ENCODE measurements around the gene RYR2.
"Not testable (repeated sequence)": the region's sequence is repeated elsewhere in the genome, so short reads cannot be mapped to it uniquely, and the experiment has no call there.

The RYR2 gene

DNA sequence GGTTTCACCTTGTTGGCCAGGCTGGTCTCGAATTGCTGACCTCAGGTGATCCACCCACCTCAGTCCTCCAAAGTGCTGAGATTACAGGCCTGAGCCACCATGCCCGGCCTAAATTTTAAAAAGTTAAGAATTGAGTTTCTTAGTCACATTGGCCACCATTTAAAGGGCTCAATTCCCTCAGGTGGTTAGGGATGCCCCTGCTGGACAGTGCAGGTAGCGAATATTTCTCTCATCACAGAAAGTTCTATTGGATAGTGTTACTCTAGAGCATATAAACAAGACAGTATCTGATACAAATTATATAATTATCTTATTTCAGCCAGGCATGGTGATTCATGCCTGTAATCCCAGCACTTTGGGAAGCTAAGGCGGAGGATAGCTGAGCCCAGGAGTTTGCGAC is 528.5 kb downstream of the RYR2 start:
- no peak for DNase-seq
- Histone ChIP-seq H3K27ac (ENCODE audit: insufficient read depth, low read length, poor library complexity, severe bottlenecking) (no peak overlapping the region), H3K9me3 (ENCODE audit: control insufficient read depth, low read length) (no peaks in the 10 kb centered on the region)

DNA sequence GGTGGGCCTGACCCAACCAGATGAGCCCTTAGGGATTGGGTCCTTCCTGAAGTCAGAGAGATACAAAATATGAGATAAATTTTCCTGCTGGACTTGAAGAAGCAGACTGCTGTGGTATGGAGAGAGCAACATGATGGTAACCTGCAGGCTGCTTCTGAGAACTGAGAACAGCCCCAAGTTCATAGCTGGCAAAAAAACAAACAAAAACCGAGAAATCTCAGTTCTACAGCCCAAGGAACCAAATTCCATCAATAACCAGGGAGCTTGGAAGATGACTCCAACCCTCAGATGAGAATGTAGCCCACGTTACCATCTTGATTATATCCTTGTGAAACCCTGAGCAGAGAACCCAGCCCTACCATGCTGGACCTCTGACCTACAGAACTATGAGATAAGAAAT is 532.6 kb downstream of the RYR2 start:
- Histone ChIP-seq H3K27ac (ENCODE audit: insufficient read depth, low read length, poor library complexity, severe bottlenecking) (no peak overlapping the region), H3K4me3 (ENCODE audit: insufficient read depth, low read depth, low read length, poor library complexity, severe bottlenecking) (no peak overlapping the region), H3K27me3 (replicated peaks; ENCODE audit: control insufficient read depth, insufficient read depth, low read length, poor library complexity, severe bottlenecking) (no peaks in the 10 kb centered on the region), H3K4me1 (ENCODE audit: control insufficient read depth, insufficient read depth, low read length, poor library complexity, severe bottlenecking) (no peaks in the 10 kb centered on the region), H3K36me3 (ENCODE audit: control insufficient read depth, insufficient read depth, low read length) (no peaks in the 10 kb centered on the region), H3K9me3 (ENCODE audit: control insufficient read depth, low read length) (no peaks in the 10 kb centered on the region)
- DNase-seq = no peak

More for the DNA sequence above, 528.5 kb downstream of the RYR2 start:
- Histone ChIP-seq H3K36me3 (ENCODE audit: control insufficient read depth, insufficient read depth, low read length) (no peaks in the 10 kb centered on the region), H3K4me3 (ENCODE audit: insufficient read depth, low read depth, low read length, poor library complexity, severe bottlenecking) (no peak overlapping the region), H3K27me3 (replicated peaks; ENCODE audit: control insufficient read depth, insufficient read depth, low read length, poor library complexity, severe bottlenecking) (no peaks in the 10 kb centered on the region), H3K4me1 (ENCODE audit: control insufficient read depth, insufficient read depth, low read length, poor library complexity, severe bottlenecking) (no peaks in the 10 kb centered on the region)

DNA sequence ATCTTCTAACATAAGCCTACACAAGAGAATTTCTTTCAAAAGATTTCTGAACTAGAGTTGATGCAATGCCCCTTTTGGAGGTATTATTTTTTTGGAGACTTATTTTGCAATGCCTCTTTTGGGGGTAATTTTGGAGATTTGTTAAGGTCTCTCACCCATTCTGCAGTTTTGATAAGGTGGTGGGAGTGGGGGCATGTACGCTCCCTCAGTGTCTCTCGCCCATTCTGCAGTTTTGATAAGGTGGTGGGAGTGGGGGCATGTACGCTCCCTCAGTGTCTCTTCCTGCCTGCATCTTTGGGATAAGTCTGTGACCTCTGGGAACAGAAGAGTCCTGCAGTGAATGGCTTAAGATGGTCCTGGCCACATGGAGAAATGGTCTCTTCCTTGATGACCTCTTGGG is 536.6 kb downstream of the RYR2 start:
- no peak for DNase-seq
- Histone ChIP-seq H3K4me3 (ENCODE audit: insufficient read depth, low read depth, low read length, poor library complexity, severe bottlenecking) (no peak overlapping the region), H3K36me3 (ENCODE audit: control insufficient read depth, insufficient read depth, low read length) (no peaks in the 10 kb centered on the region), H3K9me3 (ENCODE audit: control insufficient read depth, low read length) (no peaks in the 10 kb centered on the region), H3K4me1 (ENCODE audit: control insufficient read depth, insufficient read depth, low read length, poor library complexity, severe bottlenecking) (no peaks in the 10 kb centered on the region), H3K27me3 (replicated peaks; ENCODE audit: control insufficient read depth, insufficient read depth, low read length, poor library complexity, severe bottlenecking) (no peaks in the 10 kb centered on the region), H3K27ac (ENCODE audit: insufficient read depth, low read length, poor library complexity, severe bottlenecking) (no peak overlapping the region)

DNA sequence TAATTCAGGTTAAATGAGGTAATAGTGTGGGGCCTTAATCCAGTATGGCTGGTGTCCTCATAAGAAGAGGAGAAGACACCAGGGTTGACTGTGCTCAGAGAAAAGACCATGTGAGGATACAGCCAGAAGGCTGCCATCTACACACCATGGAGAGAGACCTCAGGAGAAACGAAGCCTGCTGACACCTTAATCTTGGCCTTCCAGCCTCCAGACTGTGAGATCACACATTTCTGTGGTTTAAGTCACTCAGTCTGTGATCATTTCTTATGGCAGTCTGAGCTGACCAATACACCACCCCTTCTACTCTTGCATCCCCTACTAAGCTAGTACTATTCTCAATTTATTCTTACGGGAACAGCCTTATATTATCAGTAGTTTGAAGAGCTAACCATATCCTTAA is 538.7 kb downstream of the RYR2 start:
- no peak for DNase-seq
- no peak overlapping the region for H3K27ac ChIP-seq (ENCODE audit: insufficient read depth, low read length, poor library complexity, severe bottlenecking)
- no peak overlapping the region for H3K4me3 ChIP-seq (ENCODE audit: insufficient read depth, low read depth, low read length, poor library complexity, severe bottlenecking)
- H3K9me3 ChIP-seq (ENCODE audit: control insufficient read depth, low read length) = no peaks in the 10 kb centered on the region
- H3K27me3 ChIP-seq (replicated peaks; ENCODE audit: control insufficient read depth, insufficient read depth, low read length, poor library complexity, severe bottlenecking) = no peaks in the 10 kb centered on the region
- no peaks in the 10 kb centered on the region for H3K4me1 ChIP-seq (ENCODE audit: control insufficient read depth, insufficient read depth, low read length, poor library complexity, severe bottlenecking)
- no peaks in the 10 kb centered on the region for H3K36me3 ChIP-seq (ENCODE audit: control insufficient read depth, insufficient read depth, low read length)

DNA sequence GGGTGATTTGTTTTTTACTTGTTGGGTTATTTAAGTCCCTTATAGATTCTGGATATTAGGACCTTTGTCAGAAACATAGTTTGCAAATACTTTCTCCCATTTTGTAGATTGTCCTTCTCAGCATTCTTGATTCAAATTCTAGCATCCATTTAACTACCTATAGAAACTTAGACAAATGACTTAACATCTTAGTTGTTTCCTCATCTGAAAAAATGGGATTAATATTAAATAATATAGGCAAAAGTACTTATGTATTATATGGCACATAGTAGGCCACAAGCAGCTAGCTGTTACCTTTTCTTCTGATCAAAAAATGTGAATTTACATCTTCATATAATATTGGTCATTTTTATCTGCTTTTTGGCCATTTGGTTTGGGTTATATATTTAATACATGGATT is 541.3 kb downstream of the RYR2 start:
- H3K4me3 ChIP-seq (ENCODE audit: insufficient read depth, low read depth, low read length, poor library complexity, severe bottlenecking) = no peak overlapping the region
- H3K36me3 ChIP-seq (ENCODE audit: control insufficient read depth, insufficient read depth, low read length) = no peaks in the 10 kb centered on the region
- no peak overlapping the region for H3K27ac ChIP-seq (ENCODE audit: insufficient read depth, low read length, poor library complexity, severe bottlenecking)
- no peaks in the 10 kb centered on the region for H3K4me1 ChIP-seq (ENCODE audit: control insufficient read depth, insufficient read depth, low read length, poor library complexity, severe bottlenecking)
- H3K27me3 ChIP-seq (replicated peaks; ENCODE audit: control insufficient read depth, insufficient read depth, low read length, poor library complexity, severe bottlenecking) = no peaks in the 10 kb centered on the region
- no peaks in the 10 kb centered on the region for H3K9me3 ChIP-seq (ENCODE audit: control insufficient read depth, low read length)
- DNase-seq = no peak

DNA sequence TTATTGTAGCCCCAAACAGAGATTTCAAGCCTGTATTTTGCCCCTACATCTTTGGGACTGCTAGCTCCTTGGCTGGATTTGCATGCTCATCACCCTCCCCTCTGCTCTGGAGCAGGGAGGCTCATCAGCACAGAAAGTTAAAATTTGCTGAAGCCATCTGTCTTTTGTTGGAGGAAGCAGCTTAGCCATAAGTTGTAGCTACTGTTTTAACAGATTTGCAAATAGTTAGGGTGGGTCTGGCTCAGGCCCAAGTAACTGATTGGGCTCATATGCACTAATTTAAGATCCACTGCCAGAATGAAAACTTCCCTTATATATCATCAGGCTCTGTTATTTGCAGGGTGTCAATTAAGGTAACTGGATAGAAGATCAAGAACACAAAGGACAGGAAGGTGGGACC is 541.8 kb downstream of the RYR2 start:
- no peaks in the 10 kb centered on the region for H3K36me3 ChIP-seq (ENCODE audit: control insufficient read depth, insufficient read depth, low read length)
- H3K4me1 ChIP-seq (ENCODE audit: control insufficient read depth, insufficient read depth, low read length, poor library complexity, severe bottlenecking) = no peaks in the 10 kb centered on the region
- no peaks in the 10 kb centered on the region for H3K27me3 ChIP-seq (replicated peaks; ENCODE audit: control insufficient read depth, insufficient read depth, low read length, poor library complexity, severe bottlenecking)
- H3K27ac ChIP-seq (ENCODE audit: insufficient read depth, low read length, poor library complexity, severe bottlenecking) = no peak overlapping the region
- DNase-seq = no peak
- H3K9me3 ChIP-seq (ENCODE audit: control insufficient read depth, low read length) = no peaks in the 10 kb centered on the region
- no peak overlapping the region for H3K4me3 ChIP-seq (ENCODE audit: insufficient read depth, low read depth, low read length, poor library complexity, severe bottlenecking)

DNA sequence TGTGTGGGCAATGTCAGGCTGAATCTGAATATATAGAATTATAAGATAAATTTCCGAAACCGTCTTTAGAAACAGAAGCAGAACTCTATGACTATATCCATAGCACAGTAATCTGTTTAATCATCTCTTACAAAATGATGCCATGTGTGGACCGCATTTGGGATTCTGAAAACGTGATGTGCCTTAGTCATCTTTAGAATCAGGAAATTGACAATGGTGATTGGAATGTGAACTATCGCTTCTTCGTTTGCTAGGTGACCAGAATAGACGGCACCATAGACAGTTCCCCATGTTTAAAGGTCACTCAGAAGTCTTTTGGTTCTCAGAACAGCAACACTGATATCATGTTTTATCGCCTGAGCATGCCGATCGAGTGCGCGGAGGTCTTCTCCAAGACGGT is 548.4 kb downstream of the RYR2 start:
- no peak overlapping the region for H3K4me3 ChIP-seq (ENCODE audit: insufficient read depth, low read depth, low read length, poor library complexity, severe bottlenecking)
- DNase-seq = no peak
- no peaks in the 10 kb centered on the region for H3K27me3 ChIP-seq (replicated peaks; ENCODE audit: control insufficient read depth, insufficient read depth, low read length, poor library complexity, severe bottlenecking)
- no peak overlapping the region for H3K27ac ChIP-seq (ENCODE audit: insufficient read depth, low read length, poor library complexity, severe bottlenecking)
- no peaks in the 10 kb centered on the region for H3K36me3 ChIP-seq (ENCODE audit: control insufficient read depth, insufficient read depth, low read length)
- no peaks in the 10 kb centered on the region for H3K4me1 ChIP-seq (ENCODE audit: control insufficient read depth, insufficient read depth, low read length, poor library complexity, severe bottlenecking)
- H3K9me3 ChIP-seq (ENCODE audit: control insufficient read depth, low read length) = no peaks in the 10 kb centered on the region

DNA sequence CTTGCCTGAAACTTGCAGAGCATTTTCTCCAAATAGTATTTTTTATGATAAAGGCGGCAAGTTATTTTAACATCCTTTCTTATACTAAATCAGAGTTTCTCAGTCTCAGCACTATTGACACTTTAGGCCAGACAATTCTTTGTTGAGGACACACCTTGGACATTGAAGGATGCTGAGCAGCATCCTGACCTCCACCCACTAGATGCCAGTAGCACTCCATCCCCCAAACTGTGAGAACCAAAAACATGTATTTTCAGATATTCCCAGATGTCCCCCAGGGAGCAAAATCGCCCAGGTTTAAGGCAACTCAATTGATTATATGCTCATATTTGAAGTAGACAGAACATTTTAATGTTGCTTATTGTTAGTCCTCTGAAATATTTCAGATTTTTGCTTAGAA is 549.4 kb downstream of the RYR2 start:
- Histone ChIP-seq H3K4me3 (ENCODE audit: insufficient read depth, low read depth, low read length, poor library complexity, severe bottlenecking) (no peak overlapping the region), H3K9me3 (ENCODE audit: control insufficient read depth, low read length) (no peaks in the 10 kb centered on the region), H3K27ac (ENCODE audit: insufficient read depth, low read length, poor library complexity, severe bottlenecking) (no peak overlapping the region), H3K36me3 (ENCODE audit: control insufficient read depth, insufficient read depth, low read length) (no peaks in the 10 kb centered on the region), H3K4me1 (ENCODE audit: control insufficient read depth, insufficient read depth, low read length, poor library complexity, severe bottlenecking) (no peaks in the 10 kb centered on the region), H3K27me3 (replicated peaks; ENCODE audit: control insufficient read depth, insufficient read depth, low read length, poor library complexity, severe bottlenecking) (no peaks in the 10 kb centered on the region)
- DNase-seq = no peak

DNA sequence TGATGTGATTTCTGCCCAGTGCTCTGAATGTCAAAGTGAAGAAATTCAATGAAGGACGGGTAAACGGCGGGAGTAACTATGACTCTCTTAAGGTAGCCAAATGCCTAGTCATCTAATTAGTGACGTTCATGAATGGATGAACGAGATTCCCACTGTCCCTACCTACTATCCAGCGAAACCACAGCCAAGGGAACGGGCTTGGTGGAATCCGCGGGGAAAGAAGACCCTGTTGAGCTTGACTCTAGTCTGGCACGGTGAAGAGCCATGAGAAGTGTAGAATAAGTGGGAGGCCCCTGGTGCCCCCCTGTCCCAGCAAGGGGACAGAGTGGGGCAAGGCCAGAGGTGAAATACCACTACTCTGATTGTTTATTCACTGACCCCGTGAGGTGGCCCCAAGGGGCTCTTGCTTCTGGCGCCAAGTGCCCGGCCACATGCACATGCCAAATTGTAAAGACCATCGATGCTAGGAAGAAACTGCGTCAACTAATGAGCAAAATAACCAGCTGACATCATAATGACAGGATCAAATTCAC is 561.1 kb downstream of the RYR2 start:
- DNase-seq; H3K27me3 ChIP-seq (replicated peaks; ENCODE audit: control insufficient read depth, insufficient read depth, low read length, poor library complexity, severe bottlenecking): not testable (repeated sequence)

DNA sequence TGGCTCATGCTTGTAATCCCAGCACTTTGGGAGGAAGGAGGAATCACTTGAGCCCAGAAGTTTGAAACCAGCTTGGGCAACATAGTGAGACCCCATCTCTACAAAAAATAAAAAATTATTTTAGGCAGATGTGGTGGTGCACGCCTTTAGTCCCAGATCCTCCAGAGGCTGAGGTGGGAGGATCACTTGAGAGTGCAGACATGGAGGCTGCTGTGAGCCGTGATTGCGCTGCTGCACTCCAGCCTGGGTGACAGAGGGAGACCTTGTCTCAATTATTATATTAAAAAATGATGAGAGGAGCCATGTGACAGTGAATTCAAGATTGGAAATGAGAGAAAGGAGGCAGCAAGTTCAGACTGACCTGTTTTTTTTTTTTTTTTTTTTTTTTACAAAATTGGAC is 566.4 kb downstream of the RYR2 start:
- H3K27ac ChIP-seq (ENCODE audit: insufficient read depth, low read length, poor library complexity, severe bottlenecking) = no peak overlapping the region
- no peaks in the 10 kb centered on the region for H3K4me1 ChIP-seq (ENCODE audit: control insufficient read depth, insufficient read depth, low read length, poor library complexity, severe bottlenecking)
- H3K9me3 ChIP-seq (ENCODE audit: control insufficient read depth, low read length) = no peaks in the 10 kb centered on the region
- no peak overlapping the region for H3K4me3 ChIP-seq (ENCODE audit: insufficient read depth, low read depth, low read length, poor library complexity, severe bottlenecking)
- no peak for DNase-seq
- H3K36me3 ChIP-seq (ENCODE audit: control insufficient read depth, insufficient read depth, low read length) = no peaks in the 10 kb centered on the region
- no peaks in the 10 kb centered on the region for H3K27me3 ChIP-seq (replicated peaks; ENCODE audit: control insufficient read depth, insufficient read depth, low read length, poor library complexity, severe bottlenecking)

More for the DNA sequence above, 561.1 kb downstream of the RYR2 start:
- not testable (repeated sequence) for H3K36me3 ChIP-seq (ENCODE audit: control insufficient read depth, insufficient read depth, low read length); H3K9me3 ChIP-seq (ENCODE audit: control insufficient read depth, low read length); H3K4me3 ChIP-seq (ENCODE audit: insufficient read depth, low read depth, low read length, poor library complexity, severe bottlenecking); H3K27ac ChIP-seq (ENCODE audit: insufficient read depth, low read length, poor library complexity, severe bottlenecking); H3K4me1 ChIP-seq (ENCODE audit: control insufficient read depth, insufficient read depth, low read length, poor library complexity, severe bottlenecking)

DNA sequence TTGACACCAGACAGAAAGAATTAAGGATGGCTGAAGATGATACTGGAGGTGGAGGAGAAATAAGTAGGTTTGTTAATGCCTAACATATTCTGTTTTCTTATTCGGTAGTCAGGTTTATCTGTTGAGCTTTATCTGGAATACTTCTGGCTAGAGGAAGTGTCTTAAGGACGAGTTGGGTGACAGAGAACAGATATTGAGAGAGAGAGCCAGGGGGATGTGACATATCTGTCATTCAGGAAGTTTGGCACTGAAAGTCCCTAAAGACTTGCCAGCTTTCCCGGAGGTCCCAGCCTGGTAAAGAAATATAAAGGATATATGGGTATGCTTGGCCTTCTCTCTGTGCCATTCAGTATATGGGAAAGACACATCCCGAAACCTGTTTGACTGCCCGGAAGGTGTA is 568.2 kb downstream of the RYR2 start:
- Histone ChIP-seq H3K9me3 (ENCODE audit: control insufficient read depth, low read length) (no peaks in the 10 kb centered on the region), H3K4me3 (ENCODE audit: insufficient read depth, low read depth, low read length, poor library complexity, severe bottlenecking) (no peak overlapping the region), H3K4me1 (ENCODE audit: control insufficient read depth, insufficient read depth, low read length, poor library complexity, severe bottlenecking) (no peaks in the 10 kb centered on the region), H3K27ac (ENCODE audit: insufficient read depth, low read length, poor library complexity, severe bottlenecking) (no peak overlapping the region), H3K36me3 (ENCODE audit: control insufficient read depth, insufficient read depth, low read length) (no peaks in the 10 kb centered on the region), H3K27me3 (replicated peaks; ENCODE audit: control insufficient read depth, insufficient read depth, low read length, poor library complexity, severe bottlenecking) (no peaks in the 10 kb centered on the region)
- DNase-seq = no peak
